Hippocampal formation (tissue), 2 donors: ENCODE results near the gene PLEKHM1.
"Not testable (repeated sequence)": the region's sequence is repeated elsewhere in the genome, so short reads cannot be mapped to it uniquely, and the experiment has no call there.

Experiments used
- DNase-seq, 2 donors: peaks; one replicate each; lab custom pipeline; 2025; lab: John Stamatoyannopoulos, UW

PLEKHM1 gene

GRCh38 chr17:45441526-45442310, 48.8 kb downstream of the PLEKHM1 start:
- no peak for DNase-seq

- DNase-seq, result not testable (repeated sequence)
Observed at GRCh38 chr17:45440839-45441515, 49.5 kb downstream of the PLEKHM1 start.

GRCh38 chr17:45440161-45440778, 50.3 kb downstream of the PLEKHM1 start:
- no peak for DNase-seq

- no peak for DNase-seq
Observed at GRCh38 chr17:45438931-45439610, 51.5 kb downstream of the PLEKHM1 start.

GRCh38 chr17:45437465-45438283, 52.8 kb downstream of the PLEKHM1 start:
- DNase-seq, result no peak

GRCh38 chr17:45436625-45437464, 53.7 kb downstream of the PLEKHM1 start:
- DNase-seq, result no peak

GRCh38 chr17:45436161-45436560, 54.4 kb downstream of the PLEKHM1 start:
- DNase-seq, result no peak

- no peak for DNase-seq
Observed at GRCh38 chr17:45435481-45435880, 55.0 kb downstream of the PLEKHM1 start.

- no peak for DNase-seq
Observed at GRCh38 chr17:45433159-45433535, 57.4 kb downstream of the PLEKHM1 start.

- DNase-seq, result no peak
Observed at GRCh38 chr17:45432405-45433158, 57.9 kb downstream of the PLEKHM1 start, which contains the start of gene ARHGAP27. Gene ARHGAP27 (minus strand): TSS chr17:45432870. CDS start chr17:45430279, 2,591 bp downstream.

GRCh38 chr17:45431531-45432404, 58.8 kb downstream of the PLEKHM1 start:
- no peak for DNase-seq

GRCh38 chr17:45430738-45431530, 59.6 kb downstream of the PLEKHM1 start:
- DNase-seq, result no peak

- DNase-seq, result no peak
Observed at GRCh38 chr17:45430006-45430737, 60.3 kb downstream of the PLEKHM1 start.

- DNase-seq, result no peak
Observed at GRCh38 chr17:45429339-45430005, 61.0 kb downstream of the PLEKHM1 start.

- DNase-seq, result no peak
Observed at GRCh38 chr17:45428931-45429338, 61.6 kb downstream of the PLEKHM1 start.

GRCh38 chr17:45428050-45428617, 62.4 kb downstream of the PLEKHM1 start:
- DNase-seq, result peak in 1 of 2 donors; percentile 59
